ENCODE measurements around the gene FOXD1.
"Not testable (repeated sequence)": the region's sequence is repeated elsewhere in the genome, so short reads cannot be mapped to it uniquely, and the experiment has no call there.

The FOXD1 gene

DNA sequence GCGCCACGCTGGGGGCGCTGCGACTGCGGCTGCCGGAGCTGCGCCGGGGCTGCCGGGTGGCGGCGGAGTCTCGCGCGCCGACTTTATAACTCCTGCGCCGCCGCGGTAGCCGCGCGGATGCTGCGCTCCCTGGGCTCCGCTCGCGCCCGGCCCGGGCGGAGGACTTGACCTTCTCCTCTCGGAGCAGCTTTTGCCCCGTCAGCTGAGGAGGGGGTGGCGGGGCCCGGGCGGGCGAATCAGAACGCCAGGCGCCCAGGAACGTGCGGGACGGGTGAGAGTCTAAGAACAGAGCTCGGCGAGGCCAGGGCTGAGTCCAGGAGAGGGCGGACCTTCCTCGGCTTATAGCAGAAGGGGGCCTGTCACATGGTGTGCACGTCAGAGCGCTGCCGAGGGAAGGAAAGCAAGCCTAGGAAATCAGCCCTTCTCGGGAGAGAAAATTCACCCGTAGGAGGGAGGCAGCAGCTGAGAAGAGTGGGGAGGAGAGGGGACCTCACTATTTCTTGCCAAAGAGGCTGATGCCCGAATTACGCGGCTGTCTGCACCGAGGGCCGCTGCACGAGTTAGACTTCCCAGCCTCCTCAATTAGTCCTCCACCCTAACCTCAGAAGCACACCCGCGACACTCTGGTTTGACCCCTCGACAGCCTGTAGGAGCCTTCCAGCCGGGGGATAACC is at the start of gene FOXD1:
FOXD1 (minus strand) TSS at position 315 of the 674 bp plus-strand sequence. CDS start 415 bp downstream, outside the sequence.
- DNase-seq (ENCODE audit: low spot score): peak; percentile 93

GRCh38 chr5:73497497-73498056 is 49.0 kb upstream of the FOXD1 start:
- DNase-seq (ENCODE audit: low spot score): no peak

DNA sequence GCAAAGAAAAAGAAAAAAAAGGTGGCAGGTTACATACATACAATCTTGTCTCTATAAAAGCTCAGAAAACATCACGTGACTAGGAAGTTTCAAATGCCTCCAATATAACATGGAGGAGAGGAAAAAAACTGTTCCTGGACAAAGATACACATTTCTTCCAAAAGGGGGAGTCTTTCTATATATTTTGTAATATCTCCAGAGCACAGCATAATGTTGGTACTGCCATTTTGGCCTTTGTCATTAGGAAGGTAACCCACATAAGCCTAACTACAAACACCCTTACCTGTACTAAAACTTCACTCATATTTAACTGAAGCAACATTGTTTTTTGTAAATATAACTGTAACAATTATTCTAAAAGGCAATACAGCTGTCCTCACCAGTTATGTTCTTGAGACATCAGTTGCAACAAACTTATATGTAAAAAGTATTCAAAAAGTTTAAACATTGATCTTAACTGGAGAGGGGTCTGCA is 48.4 kb upstream of the FOXD1 start:
- DNase-seq (ENCODE audit: low spot score): peak; percentile 59

GRCh38 chr5:73495772-73496335 is 47.3 kb upstream of the FOXD1 start:
- no peak for DNase-seq (ENCODE audit: low spot score)

GRCh38 chr5:73494721-73495120 is 46.1 kb upstream of the FOXD1 start:
- DNase-seq (ENCODE audit: low spot score): no peak

DNA sequence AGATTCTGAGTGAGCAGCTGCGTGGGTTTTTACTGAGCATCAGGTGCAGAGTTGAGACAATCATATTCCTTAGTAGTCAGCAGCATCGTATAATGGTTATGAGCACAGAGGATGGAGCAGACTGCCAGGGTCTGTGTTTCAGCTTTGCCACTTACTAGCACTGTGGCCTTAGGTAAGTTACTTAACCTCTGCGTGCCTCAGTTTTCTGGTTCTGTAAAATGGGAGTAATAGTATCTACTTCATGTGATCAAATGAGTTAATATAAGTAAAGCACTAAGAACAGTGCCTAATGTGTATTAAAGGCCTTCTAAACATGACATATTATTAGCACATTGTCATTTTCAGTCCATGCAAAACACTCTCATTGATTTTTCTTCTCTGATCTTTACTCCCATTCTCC is 44.8 kb upstream of the FOXD1 start:
- no peak for DNase-seq (ENCODE audit: low spot score)

DNA sequence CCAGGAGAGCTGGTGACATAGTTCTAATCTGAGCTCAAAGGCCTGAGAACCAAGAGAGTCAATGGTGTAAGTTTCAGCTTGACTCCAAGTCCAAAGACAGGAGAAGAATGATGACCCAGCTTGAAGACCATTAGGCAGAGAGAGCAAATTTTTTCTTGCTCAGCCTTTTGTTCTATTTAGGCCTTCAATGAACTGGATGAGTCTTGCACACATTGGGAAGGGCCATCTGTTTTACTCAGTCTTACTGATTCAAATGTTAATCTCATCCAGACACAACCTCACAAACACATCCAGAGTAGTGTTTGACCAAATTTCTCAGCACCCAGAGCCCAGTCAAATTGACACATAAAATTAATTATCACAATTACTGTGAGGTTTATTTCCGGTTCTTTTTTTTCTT is 42.6 kb upstream of the FOXD1 start:
- no peak for DNase-seq (ENCODE audit: low spot score)

DNA sequence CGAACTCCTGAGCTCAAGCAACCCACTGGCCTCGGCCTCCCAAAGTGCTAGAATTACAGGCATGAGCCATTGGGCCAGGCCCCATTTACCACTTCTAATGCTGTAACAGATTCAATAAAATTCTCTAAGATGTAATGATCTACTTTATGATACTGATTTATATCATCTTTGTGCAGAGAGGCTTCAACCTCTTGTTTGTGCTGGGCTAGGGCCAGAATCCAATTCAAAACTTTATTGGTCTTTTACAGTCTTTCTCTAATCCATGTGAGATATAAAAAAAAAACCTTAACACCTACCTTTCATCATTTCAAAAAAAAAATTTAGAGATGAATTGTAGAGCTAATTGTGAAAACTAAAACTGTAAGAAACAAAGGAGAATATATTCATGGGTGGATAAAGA is 41.5 kb upstream of the FOXD1 start:
- DNase-seq (ENCODE audit: low spot score): no peak

DNA sequence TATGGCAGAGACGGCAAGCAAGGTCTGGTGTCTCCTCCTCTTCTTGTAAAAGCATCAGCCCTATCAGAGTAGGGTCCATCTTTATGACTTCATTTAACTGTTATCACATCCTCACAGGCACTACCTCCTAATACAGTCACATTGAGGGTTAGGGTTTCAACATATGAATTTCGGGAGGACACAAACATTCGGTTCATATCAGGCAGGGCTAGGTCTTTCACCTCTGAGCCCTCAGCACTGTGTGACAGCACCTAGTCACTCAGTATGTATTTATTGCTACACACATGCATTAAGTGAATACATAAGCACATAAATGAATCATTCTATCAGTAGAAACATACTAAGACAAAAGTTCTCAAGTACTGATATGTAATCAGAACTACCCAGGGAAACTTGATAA is 40.2 kb upstream of the FOXD1 start:
- DNase-seq (ENCODE audit: low spot score): no peak

- DNase-seq (ENCODE audit: low spot score): no peak
Observed at GRCh38 chr5:73487815-73488214, 39.2 kb upstream of the FOXD1 start.

DNA sequence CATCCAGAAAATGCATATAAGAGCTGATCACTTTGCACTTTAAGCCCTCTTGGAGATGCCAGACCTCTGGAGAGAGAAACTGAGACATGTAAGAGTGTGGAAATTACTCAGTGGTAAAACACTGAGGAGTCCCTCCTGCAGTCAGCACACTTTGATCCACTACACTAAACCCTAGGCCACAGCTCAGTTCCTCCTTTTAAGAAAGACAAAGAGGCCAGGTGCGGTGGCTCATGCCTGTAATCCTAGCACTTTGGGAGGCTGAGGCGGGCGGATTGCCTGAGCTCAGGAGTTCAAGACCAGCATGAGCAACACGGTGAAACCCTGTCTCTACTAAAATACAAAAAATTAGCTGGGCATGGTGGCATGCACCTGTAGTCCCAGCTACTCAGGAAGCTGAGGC is 38.7 kb upstream of the FOXD1 start:
- DNase-seq (ENCODE audit: low spot score): not testable (repeated sequence)

DNA sequence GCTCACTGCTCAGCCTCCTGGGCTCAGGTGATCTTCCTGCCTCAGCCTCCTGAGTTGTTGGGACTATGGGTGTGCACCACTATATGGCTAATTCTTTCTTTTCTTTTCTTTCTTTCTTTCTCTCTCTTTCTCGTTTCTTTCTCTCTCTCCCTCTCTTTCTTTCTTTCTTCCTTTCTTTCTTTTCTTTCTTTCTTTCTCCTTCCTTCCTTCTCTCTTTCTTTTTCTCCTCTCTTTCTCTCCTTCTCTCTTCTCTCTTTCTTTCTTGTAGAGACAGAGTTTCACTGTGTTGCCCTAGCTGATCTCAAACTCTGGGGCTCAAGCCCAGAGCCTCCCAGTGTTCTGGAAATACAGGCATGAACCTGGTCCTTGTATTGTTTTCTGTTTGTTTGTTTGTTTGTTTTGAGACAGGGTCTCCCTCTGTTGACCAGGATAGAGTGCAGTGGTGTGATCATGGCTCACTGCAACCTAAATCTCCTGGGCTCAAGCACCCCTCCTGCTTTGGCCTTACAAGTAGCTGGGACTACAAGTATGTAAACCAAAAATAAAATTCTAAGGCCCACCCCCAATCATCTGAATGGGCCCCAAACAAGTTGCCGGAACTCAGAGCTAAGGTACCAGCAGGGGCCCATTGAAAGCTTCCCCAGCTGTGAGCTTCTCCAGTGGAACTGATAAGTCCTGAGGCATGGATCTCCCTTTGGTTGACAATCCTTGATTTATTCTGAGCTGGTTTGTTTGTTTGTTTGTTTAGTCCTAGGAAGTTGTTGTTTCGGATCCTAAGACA is 37.7 kb upstream of the FOXD1 start:
- DNase-seq (ENCODE audit: low spot score): no peak

DNA sequence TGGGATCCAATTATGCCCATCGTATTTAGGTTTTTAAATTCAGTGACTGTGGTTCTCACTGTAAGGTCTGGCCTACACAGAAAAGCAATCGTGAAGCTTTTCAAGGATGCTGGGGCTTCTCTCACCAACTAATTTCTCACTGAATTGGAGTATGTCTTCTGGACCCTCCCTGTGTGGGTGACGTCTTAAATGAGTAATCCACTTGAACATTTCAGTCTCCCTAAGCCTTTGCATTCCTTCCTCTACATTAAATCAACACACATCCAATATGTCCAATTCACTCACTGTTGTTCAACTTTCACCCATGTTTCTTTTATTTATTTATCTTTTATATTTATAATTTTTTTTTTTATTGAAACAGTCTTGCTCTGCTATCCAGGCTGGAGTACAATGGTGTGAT is 37.1 kb upstream of the FOXD1 start:
- no peak for DNase-seq (ENCODE audit: low spot score)

DNA sequence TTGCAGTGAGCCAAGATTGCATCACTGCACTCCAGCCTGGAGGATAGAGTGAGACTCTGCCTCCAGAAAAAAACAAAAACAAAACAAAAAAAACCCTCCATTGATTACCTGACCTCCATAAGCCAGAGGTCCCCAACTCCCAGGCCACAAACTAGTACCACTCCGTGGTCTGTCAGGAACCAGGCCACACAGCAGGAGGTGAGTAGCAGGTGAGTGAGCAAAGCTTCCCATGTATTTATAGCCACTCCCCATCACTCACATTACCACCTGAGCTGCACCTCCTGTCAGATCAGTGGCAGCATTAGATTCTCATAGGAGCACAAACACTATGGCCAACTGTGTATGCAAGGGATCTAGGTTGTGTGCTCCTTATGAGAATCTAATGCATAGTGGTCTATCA is 35.9 kb upstream of the FOXD1 start:
- no peak for DNase-seq (ENCODE audit: low spot score)

GRCh38 chr5:73483676-73484075 is 35.1 kb upstream of the FOXD1 start:
- DNase-seq (ENCODE audit: low spot score): no peak

DNA sequence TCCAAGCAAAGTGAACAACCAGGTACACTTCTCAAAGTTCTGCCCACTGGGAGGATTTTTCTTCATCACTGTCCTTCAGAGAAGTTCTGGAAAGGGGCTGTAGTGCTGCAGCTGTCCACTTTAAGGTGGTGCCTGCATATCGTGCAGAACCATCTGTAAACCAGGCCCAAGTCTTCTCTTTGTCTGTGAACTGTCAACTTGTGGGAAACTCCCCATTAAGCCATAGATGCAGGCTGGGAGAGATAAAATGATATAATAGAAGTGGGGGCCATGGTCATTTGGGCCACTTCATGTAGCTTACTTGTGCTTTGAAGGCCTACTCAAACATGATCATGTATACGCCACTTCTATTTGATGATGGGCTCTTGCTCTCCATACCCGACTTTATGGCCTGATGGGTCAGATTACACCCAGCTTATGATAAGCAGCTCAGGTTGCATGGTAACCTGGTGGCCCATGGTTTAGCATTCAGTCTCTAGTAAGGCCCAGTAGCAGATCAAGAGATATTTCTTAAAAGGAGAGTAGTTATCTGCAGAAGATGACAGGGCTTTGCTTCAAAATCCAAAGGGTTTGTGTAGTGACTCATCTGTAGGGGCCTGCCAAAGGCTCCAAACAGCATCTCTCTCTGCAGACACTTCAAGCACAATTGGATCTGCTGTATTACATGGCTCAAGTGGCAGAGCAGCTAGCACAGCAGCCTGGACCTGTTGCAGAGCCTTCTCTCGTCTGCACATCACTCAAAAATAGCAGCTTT is 34.0 kb upstream of the FOXD1 start:
- peak; percentile 41 for DNase-seq (ENCODE audit: low spot score)

- DNase-seq (ENCODE audit: low spot score): no peak
Observed at GRCh38 chr5:73480500-73480899, 31.9 kb upstream of the FOXD1 start.

GRCh38 chr5:73472116-73472515 is 23.5 kb upstream of the FOXD1 start:
- DNase-seq (ENCODE audit: low spot score): no peak

DNA sequence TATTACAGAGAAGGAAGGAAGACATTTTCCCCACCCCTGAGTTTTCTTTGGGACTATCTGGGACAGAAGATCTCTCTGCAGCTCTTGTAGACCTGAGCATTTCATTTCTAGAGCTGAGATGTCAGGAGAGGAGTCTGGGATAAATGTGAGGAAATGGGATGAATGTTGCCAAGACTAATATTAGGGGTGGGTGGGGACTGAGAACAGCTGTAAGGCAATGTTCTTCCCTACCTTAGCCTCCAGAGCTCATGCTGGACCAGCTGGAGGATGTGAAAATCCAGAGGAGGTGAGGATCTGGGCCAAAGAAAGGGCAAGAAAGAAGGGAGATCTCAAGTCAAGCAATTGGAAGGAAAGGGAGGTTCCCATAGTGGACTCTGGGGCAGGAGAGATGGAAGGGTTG is 23.1 kb upstream of the FOXD1 start:
- no peak for DNase-seq (ENCODE audit: low spot score)

GRCh38 chr5:73469878-73470277 is 21.3 kb upstream of the FOXD1 start:
- no peak for DNase-seq (ENCODE audit: low spot score)

DNA sequence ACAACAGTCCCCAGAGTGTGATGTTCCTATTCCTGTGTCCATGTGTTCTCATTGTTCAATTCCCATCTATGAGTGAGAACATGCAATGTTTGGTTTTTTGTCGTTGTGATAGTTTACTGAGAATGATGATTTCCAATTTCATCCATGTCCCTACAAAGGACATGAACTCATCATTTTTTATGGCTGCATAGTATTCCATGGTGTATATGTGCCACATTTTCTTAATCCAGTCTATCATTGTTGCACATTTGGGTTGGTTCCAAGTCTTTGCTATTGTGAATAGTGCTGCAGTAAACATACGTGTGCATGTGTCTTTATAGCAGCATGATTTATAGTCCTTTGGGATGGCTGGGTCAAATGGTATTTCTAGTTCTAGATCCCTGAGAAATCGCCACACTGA is 20.1 kb upstream of the FOXD1 start:
- DNase-seq (ENCODE audit: low spot score): not testable (repeated sequence)
